H1 (cell line): Measurements from ENCODE around the gene KLHL41. TPM values are rescaled to one million over a fixed set of nuclear protein-coding genes. Genes with fewer than 3 reads are reported as not detected.

Source experiments
- CTCF ChIA-PET: fragments of 300-600 bp; sonication (Branson Sonifier 250); formaldehyde crosslinking; loops from one replicate; lab custom pipeline; 2021; ENCODE audit not compliant: partially characterized antibody; lab: Charles Lee
- POLR2A ChIA-PET: fragments of 300-600 bp; sonication (Branson Sonifier 250); formaldehyde crosslinking; loops from one replicate; lab custom pipeline; 2021; ENCODE audit warnings: inconsistent platforms; ENCODE audit not compliant: partially characterized antibody; lab: Charles Lee
- DNase-seq, 2 experiments: peaks; one replicate each; pipeline versions ENCODE4 v3.0.0 to v3.0.0-alpha.2; 2010 to 2022; ENCODE audit warnings: low spot score in 2 of 2, low read depth in 1 of 2, mixed read lengths in 1 of 2
- FAIRE-seq: peaks from 2 replicates; lab custom pipeline; 2011; peaks lifted over from hg19 to GRCh38; lab: Jason Lieb, UNC
- H2AFZ ChIP-seq: 2 replicates; pipeline ENCODE4 v1.8.1; 2012; ENCODE audit warnings: low read length, inconsistent platforms
- H2AK5ac ChIP-seq: 2 replicates; pipeline ENCODE4 v1.6.1; 2013; ENCODE audit warnings: low read depth, low read length
- H2BK120ac ChIP-seq: replicated peaks from 2 replicates; pipeline ENCODE3; 2013; ENCODE audit warnings: low read depth, low read length, inconsistent platforms
- H2BK12ac ChIP-seq: 2 replicates; pipeline ENCODE4 v1.6.1; 2013; ENCODE audit warnings: low read depth, low read length
- H2BK15ac ChIP-seq: 2 replicates; pipeline ENCODE4 v1.6.1; 2013; ENCODE audit warnings: low read length
- H2BK20ac ChIP-seq: 2 replicates; pipeline ENCODE4 v1.6.1; 2013; ENCODE audit warnings: low read length
- H2BK5ac ChIP-seq: 2 replicates; pipeline ENCODE4 v1.6.1; 2013; ENCODE audit warnings: low read depth, low read length
- H3K14ac ChIP-seq: 2 replicates; pipeline ENCODE4 v1.6.1; 2013; ENCODE audit warnings: inconsistent platforms; ENCODE audit not compliant: insufficient read length
- H3K18ac ChIP-seq: 2 replicates; pipeline ENCODE4 v1.6.1; 2013; ENCODE audit warnings: low read length; ENCODE audit errors: extremely low read depth
- H3K23ac ChIP-seq: 2 replicates; pipeline ENCODE4 v1.6.1; 2013; ENCODE audit warnings: inconsistent platforms; ENCODE audit not compliant: insufficient read length
- H3K23me2 ChIP-seq: 2 replicates; pipeline ENCODE4 v1.6.1; 2013; ENCODE audit warnings: low read depth, low read length
- H3K27ac ChIP-seq: 2 replicates; pipeline ENCODE4 v1.6.1; 2011; ENCODE audit warnings: low read depth, low read length, inconsistent platforms
- H3K27me3 ChIP-seq, 4 experiments: replicated peaks in 1 of 4; 1 replicate in 1 of 4; 2 replicates in 3 of 4; pipeline versions ENCODE4 v1.6.1 to v1.8.1; 2011 to 2013; ENCODE audit warnings: low read length in 3 of 4, mild to moderate bottlenecking in 3 of 4, inconsistent platforms in 2 of 4, mixed read lengths in 2 of 4, moderate library complexity in 1 of 4; ENCODE audit not compliant: control insufficient read depth in 3 of 4, insufficient read depth in 3 of 4; ENCODE audit errors: extremely low read depth in 1 of 4
- H3K36me3 ChIP-seq, 4 experiments: 2 replicates each; pipeline versions ENCODE4 v1.6.1 to v1.8.1; 2011 to 2013; ENCODE audit warnings: mild to moderate bottlenecking in 4 of 4, low read length in 3 of 4, moderate library complexity in 2 of 4, control low read depth in 1 of 4, inconsistent platforms in 1 of 4; ENCODE audit not compliant: insufficient read depth in 4 of 4, control insufficient read depth in 2 of 4
- H3K4ac ChIP-seq: replicated peaks from 2 replicates; pipeline ENCODE3; 2013; ENCODE audit warnings: low read length, low read depth, mixed read lengths, inconsistent platforms; ENCODE audit not compliant: insufficient read length
- H3K4me1 ChIP-seq, 4 experiments: replicated peaks in 1 of 4; 1 replicate in 1 of 4; 2 replicates in 3 of 4; pipeline versions ENCODE4 v1.6.1 to v1.8.1; 2011 to 2013; ENCODE audit warnings: low read length in 3 of 4, inconsistent platforms in 2 of 4, mixed read lengths in 1 of 4; ENCODE audit not compliant: insufficient read depth in 4 of 4, control insufficient read depth in 3 of 4
- H3K4me2 ChIP-seq, 2 experiments: 2 replicates each; pipeline versions ENCODE4 v1.6.1 to v1.8.1; 2011 to 2013; ENCODE audit warnings: low read depth in 2 of 2, low read length in 2 of 2, control low read depth in 1 of 2, inconsistent platforms in 1 of 2, mild to moderate bottlenecking in 1 of 2; ENCODE audit not compliant: insufficient read depth in 1 of 2
- H3K4me3 ChIP-seq, 4 experiments: fragments of 200-600, 300-600 bp in 1 of 4; sonication (generic), shearing (Covaris generic), sonication (Bioruptor Twin) in 1 of 4; 2 replicates each; pipeline versions ENCODE4 v1.5.1 to v1.8.1; 2011 to 2016; ENCODE audit warnings: low read length in 4 of 4, low read depth in 3 of 4, control low read depth in 2 of 4, inconsistent platforms in 2 of 4, mild to moderate bottlenecking in 2 of 4, mixed read lengths in 1 of 4, moderate library complexity in 1 of 4; ENCODE audit not compliant: insufficient read depth in 2 of 4; ENCODE audit errors: extremely low read depth in 1 of 4
- H3K56ac ChIP-seq: replicated peaks from 2 replicates; pipeline ENCODE3; 2013; ENCODE audit warnings: low read depth, mild to moderate bottlenecking, mixed read lengths, low read length, inconsistent platforms; ENCODE audit not compliant: insufficient read length
- H3K79me1 ChIP-seq: 2 replicates; pipeline ENCODE4 v1.6.1; 2013; ENCODE audit warnings: low read depth, low read length, control low read depth
- H3K79me2 ChIP-seq, 2 experiments: 2 replicates each; pipeline versions ENCODE4 v1.6.1 to v1.8.1; 2012 to 2013; ENCODE audit warnings: low read length in 2 of 2, mild to moderate bottlenecking in 2 of 2, inconsistent platforms in 1 of 2; ENCODE audit not compliant: insufficient read depth in 2 of 2, control insufficient read depth in 1 of 2
- H3K9ac ChIP-seq, 4 experiments: replicated peaks in 1 of 4; 1 replicate in 1 of 4; 2 replicates in 3 of 4; pipeline versions ENCODE4 v1.6.1 to v1.8.1; 2011 to 2013; ENCODE audit warnings: low read depth in 3 of 4, low read length in 3 of 4, control low read depth in 2 of 4, mild to moderate bottlenecking in 2 of 4, moderate library complexity in 2 of 4, inconsistent platforms in 1 of 4; ENCODE audit errors: extremely low read depth in 1 of 4
- H3K9me3 ChIP-seq, 2 experiments: 2 replicates each; pipeline versions ENCODE4 v1.6.1 to v1.8.1; 2012 to 2013; ENCODE audit warnings: mild to moderate bottlenecking in 2 of 2, moderate library complexity in 2 of 2, control low read depth in 1 of 2, inconsistent platforms in 1 of 2, low read depth in 1 of 2, low read length in 1 of 2, mixed read lengths in 1 of 2; ENCODE audit not compliant: insufficient read depth in 2 of 2
- H4K20me1 ChIP-seq, 2 experiments: replicated peaks in 1 of 2; 2 replicates each; pipeline versions ENCODE3 to v1.8.1; 2011 to 2013; ENCODE audit warnings: inconsistent platforms in 2 of 2, low read length in 2 of 2, mild to moderate bottlenecking in 1 of 2; ENCODE audit not compliant: insufficient read depth in 2 of 2, control insufficient read depth in 1 of 2
- H4K5ac ChIP-seq: 2 replicates; pipeline ENCODE4 v1.6.1; 2013; ENCODE audit warnings: low read length, low read depth, mixed read lengths, inconsistent platforms; ENCODE audit not compliant: insufficient read length
- H4K8ac ChIP-seq: 2 replicates; pipeline ENCODE4 v1.8.0; 2013; ENCODE audit warnings: mild to moderate bottlenecking, moderate library complexity, low read length, inconsistent platforms; ENCODE audit not compliant: insufficient read depth; ENCODE audit errors: extremely low read depth
- H4K91ac ChIP-seq: replicated peaks from 2 replicates; pipeline ENCODE3; 2013; ENCODE audit warnings: low read length, mixed read lengths, inconsistent platforms; ENCODE audit not compliant: insufficient read length
- BACH1 ChIP-seq: IDR thresholded peaks from 2 replicates; pipeline ENCODE4 v1.6.1; 2012; ENCODE audit warnings: low read length, improper control_type of control experiment
- BRCA1 ChIP-seq: IDR thresholded peaks from 2 replicates; pipeline ENCODE4 v1.6.1; 2012; ENCODE audit warnings: low read depth, low read length, improper control_type of control experiment
- CREB1 ChIP-seq: IDR thresholded peaks from 2 replicates; pipeline ENCODE4 v1.6.1; 2012; ENCODE audit warnings: inconsistent platforms
- GABPA ChIP-seq: IDR thresholded peaks from 2 replicates; pipeline ENCODE4 v1.6.1; 2011; ENCODE audit warnings: mild to moderate bottlenecking, low read length, moderate library complexity, borderline replicate concordance; ENCODE audit not compliant: insufficient read depth
- JUND ChIP-seq: IDR thresholded peaks from 2 replicates; pipeline ENCODE4 v1.6.1; 2011; ENCODE audit warnings: mild to moderate bottlenecking, improper control_type of control experiment, low read length
- KDM5A ChIP-seq: fragments of 200-600 bp; IDR thresholded peaks from 2 replicates; pipeline ENCODE4 v1.7.1; 2012; ENCODE audit warnings: mild to moderate bottlenecking, low read length, inconsistent platforms, mixed read lengths
- NRF1 ChIP-seq: IDR thresholded peaks from 2 replicates; pipeline ENCODE4 v1.6.1; 2011; ENCODE audit warnings: mild to moderate bottlenecking, low read depth, low read length, improper control_type of control experiment
- PHF8 ChIP-seq: fragments of 200-600 bp; sonication (generic); conservative IDR thresholded peaks from 2 replicates; pipeline ENCODE4 v1.7.1; 2012; ENCODE audit warnings: low read depth, mild to moderate bottlenecking, inconsistent platforms, low read length, moderate library complexity
- POU5F1 ChIP-seq: IDR thresholded peaks from 2 replicates; pipeline ENCODE4 v1.6.1; 2011; ENCODE audit warnings: low read depth, mild to moderate bottlenecking, low read length, moderate library complexity
- RAD21 ChIP-seq, 2 experiments: IDR thresholded peaks in 1 of 2; conservative IDR thresholded peaks in 1 of 2; 2 replicates each; pipeline ENCODE4 v1.6.1; 2011; ENCODE audit warnings: low read depth in 2 of 2, low read length in 2 of 2, improper control_type of control experiment in 1 of 2, inconsistent platforms in 1 of 2, mild to moderate bottlenecking in 1 of 2, moderate library complexity in 1 of 2
- RFX5 ChIP-seq: IDR thresholded peaks from 2 replicates; pipeline ENCODE4 v1.6.1; 2011; ENCODE audit warnings: low read depth, low read length, improper control_type of control experiment, borderline replicate concordance
- RNF2 ChIP-seq: fragments of 200-900, 300-1000 bp; sonication (generic); IDR thresholded peaks from 2 replicates; pipeline ENCODE4 v1.7.1; 2016; ENCODE audit warnings: borderline replicate concordance, low read depth, mild to moderate bottlenecking, antibody characterized with exemption, low read length; ENCODE audit not compliant: poor library complexity, severe bottlenecking; ENCODE audit errors: missing control alignments
- SIRT6 ChIP-seq: IDR thresholded peaks from one replicate; pipeline ENCODE4 v1.7.1; 2012; ENCODE audit warnings: low read length, inconsistent platforms
- SP1 ChIP-seq: IDR thresholded peaks from 2 replicates; pipeline ENCODE4 v1.6.1; 2011; ENCODE audit warnings: low read depth, low read length
- TAF1 ChIP-seq: IDR thresholded peaks from 2 replicates; pipeline ENCODE4 v1.6.1; 2011; ENCODE audit warnings: mild to moderate bottlenecking, low read depth, low read length
- TBP ChIP-seq: IDR thresholded peaks from 2 replicates; pipeline ENCODE4 v1.6.1; 2011; ENCODE audit warnings: low read depth, low read length, improper control_type of control experiment
- WGBS, 2 experiments: shearing (Covaris generic) in 1 of 2; methylation state at CpG; one replicate each; pipeline versions ENCODE4 v1.1.6 to v1.1.7; 2013 to 2015; ENCODE audit warnings: low lambda C conversion rate in 2 of 2, mixed read lengths in 2 of 2, inconsistent platforms in 1 of 2, low coverage in 1 of 2, missing lambda C conversion rate in 1 of 2; ENCODE audit not compliant: insufficient replicate concordance in 2 of 2, insufficient coverage in 1 of 2, insufficient read length in 1 of 2; ENCODE audit errors: extremely low coverage in 1 of 2, missing lambda C conversion rate in 1 of 2; 5-methylcytosine and 5-hydroxymethylcytosine counted together
- polyA plus RNA-seq, 7 experiments: library from polyadenylated mRNA; depleted of rRNA in 3 of 7; stranded (reverse) in 5 of 7; unstranded in 2 of 7; fragments of >200 nt in 5 of 7; fragments of 200-250 nt in 2 of 7; gene quantifications; 1 replicate in 5 of 7; 2 replicates in 1 of 7; 4 replicates in 1 of 7; pipeline versions ENCODE4 v1.2.1 to v1.2.3, GENCODE V29; 2011 to 2013; ENCODE audit warnings: missing spikeins in 2 of 7, mixed read lengths in 2 of 7
- total RNA-seq: library from RNA; stranded (reverse); fragmentation: NEBNext Ultra II Directional; extraction: Animal tissue kit (Norgen Biotek cat#: 25700); gene quantifications from 2 replicates; pipeline ENCODE4 v1.2.1, GENCODE V29; 2021

KLHL41 gene
- total and polyA plus RNA-seq, 2 of the 8 experiments (the other 6 are each of a cell fraction or from before 2014, with no cell fraction given): not detected

DNA sequence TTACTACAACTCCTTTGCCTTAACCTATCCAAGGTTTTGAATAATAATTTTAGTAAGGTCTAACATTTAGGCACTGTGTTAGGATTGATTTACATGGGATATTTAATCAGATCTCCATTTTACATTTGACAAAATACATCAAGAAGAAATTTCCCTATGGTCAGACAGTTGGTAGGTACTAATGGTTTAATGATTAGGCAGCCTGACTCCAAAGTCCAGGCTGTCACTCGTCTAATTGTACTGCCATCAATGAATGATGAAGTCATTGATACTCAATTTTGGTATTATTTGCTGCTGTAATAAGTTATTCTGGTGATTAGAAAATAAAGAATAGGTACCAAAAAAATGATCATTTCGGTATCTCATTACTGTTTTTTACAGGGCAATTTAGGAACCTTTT lies 16.1 kb upstream of the KLHL41 start:
- H3K79me1 ChIP-seq: no peaks in the 10 kb centered on the region
- no peak overlapping the region for H2BK15ac ChIP-seq
- FAIRE-seq (no peak), DNase-seq (no peak)
- CTCF ChIA-PET: interaction anchor here (1.2 kb wide), 1 partner anchor 13 kb away, joined by 4 read pairs; no protein-coding TSS in a partner anchor
- H2AFZ ChIP-seq: no peak overlapping the region
- no peak overlapping the region for H4K5ac ChIP-seq
- H3K4me1 ChIP-seq: no peaks in the 10 kb centered on the region
- no peak overlapping the region for H2BK5ac ChIP-seq
- no peak overlapping the region for H4K91ac ChIP-seq
- no peak overlapping the region for H3K27ac ChIP-seq
- POLR2A ChIA-PET: no interaction called here
- H3K23me2 ChIP-seq: no peaks in the 10 kb centered on the region
- peaks cover 2 to 4% of the 10 kb centered on the region in 2 experiments; a peak in 1 of 4 replicates for H3K9me3 ChIP-seq
- no peaks in the 10 kb centered on the region for H3K27me3 ChIP-seq
- no peak overlapping the region for H2BK120ac ChIP-seq
- no peak overlapping the region for H2BK20ac ChIP-seq
- no peaks in the 10 kb centered on the region for H3K36me3 ChIP-seq
- no peak overlapping the region for H3K18ac ChIP-seq
- no peak overlapping the region for H2BK12ac ChIP-seq
- no peak for TF ChIP-seq BACH1
- TF ChIP-seq TBP: no peak
- TF ChIP-seq SP1: no peak
- no peak for TF ChIP-seq RAD21 (IDR thresholded peaks at IDR 0.05 in 1 of 2, conservative IDR thresholded peaks at IDR 0.05 in 1 of 2; ENCODE audit: low read depth in 2 of 2, low read length in 2 of 2)
- TF ChIP-seq POU5F1: no peak
- TF ChIP-seq PHF8: no peak
- TF ChIP-seq GABPA: no peak
- TF ChIP-seq CREB1: no peak
- no peak for TF ChIP-seq JUND
- no peak for TF ChIP-seq KDM5A
- TF ChIP-seq TAF1: no peak
- no peak for TF ChIP-seq RNF2
- no peak for TF ChIP-seq NRF1
- TF ChIP-seq RFX5: no peak
- no peak for TF ChIP-seq SIRT6
- TF ChIP-seq BRCA1: no peak
- no peaks in the 10 kb centered on the region for H3K79me2 ChIP-seq
- no peak overlapping the region for H3K9ac ChIP-seq
- H2AK5ac ChIP-seq: no peak overlapping the region
- no peaks in the 10 kb centered on the region for H4K20me1 ChIP-seq
- H3K14ac ChIP-seq: no peak overlapping the region
- H3K4me2 ChIP-seq: no peak overlapping the region
- no peak overlapping the region for H3K4me3 ChIP-seq
- WGBS, 2 experiments: 78% methylated on average over 2 of the region's 2 CpGs; no CpG with 5 or more reads in 1 of the 2 experiments
- H4K8ac ChIP-seq: no peak overlapping the region
- no peak overlapping the region for H3K4ac ChIP-seq
- H3K56ac ChIP-seq: no peak overlapping the region
- H3K23ac ChIP-seq: no peak overlapping the region
